Naive thymus-derived CD4-positive, alpha-beta T cell (primary cell): Measurements from ENCODE around the gene TPBGL. TPM values are rescaled to one million over a fixed set of nuclear protein-coding genes. Genes with fewer than 3 reads are reported as not detected.

Experiments used
- ATAC-seq: fragments of 150-1000 bp; cut with Tn5 transposase; 2 replicates; pipeline ENCODE4 v1.10.0; 2021; ENCODE audit warnings: mild to moderate bottlenecking, moderate library complexity
- CTCF ChIA-PET: fragments of 350-600 bp; sonication (Branson Sonifier 250); formaldehyde crosslinking; loops from one replicate; lab custom pipeline; 2021; ENCODE audit warnings: antibody characterized with exemption; lab: Charles Lee
- POLR2A ChIA-PET: fragments of 350-600 bp; sonication (Branson Sonifier 250); formaldehyde crosslinking; loops from one replicate; lab custom pipeline; 2021; ENCODE audit warnings: antibody characterized with exemption, inconsistent platforms; lab: Charles Lee
- DNase-seq, 9 donors: peaks; one replicate each; pipeline versions ENCODE4 v3.0.0 to v3.0.0-alpha.2; 2020 to 2022; ENCODE audit warnings: mixed read lengths in 1 of 9
- H3K27ac ChIP-seq: one replicate; pipeline ENCODE4 v1.7.0; 2013; ENCODE audit warnings: mild to moderate bottlenecking, low read depth, low read length, moderate library complexity
- H3K27me3 ChIP-seq, 2 donors: one replicate each; pipeline ENCODE4 v1.7.0; 2013; ENCODE audit warnings: low read length in 2 of 2, mild to moderate bottlenecking in 2 of 2, moderate library complexity in 2 of 2; ENCODE audit not compliant: control insufficient read depth in 2 of 2, insufficient read depth in 2 of 2
- H3K36me3 ChIP-seq, 3 experiments: 1 replicate in 2 of 3; 2 replicates in 1 of 3; pipeline ENCODE4 v1.7.0; 2013; ENCODE audit warnings: low read length in 3 of 3, mild to moderate bottlenecking in 3 of 3, moderate library complexity in 1 of 3; ENCODE audit not compliant: insufficient read depth in 3 of 3, control insufficient read depth in 2 of 3
- H3K4me1 ChIP-seq, 2 donors: one replicate each; pipeline ENCODE4 v1.7.0; 2013; ENCODE audit warnings: low read length in 2 of 2, mild to moderate bottlenecking in 2 of 2, moderate library complexity in 1 of 2; ENCODE audit not compliant: control insufficient read depth in 2 of 2, insufficient read depth in 2 of 2
- H3K4me3 ChIP-seq: 2 replicates; pipeline ENCODE4 v1.7.0; 2013; ENCODE audit warnings: mild to moderate bottlenecking, low read length
- H3K9me3 ChIP-seq, 3 experiments: 1 replicate in 2 of 3; 2 replicates in 1 of 3; pipeline ENCODE4 v1.7.0; 2013; ENCODE audit warnings: low read length in 3 of 3; ENCODE audit not compliant: control insufficient read depth in 2 of 3
- H3K27ac Mint-ChIP-seq, 9 donors: one replicate each; pipeline ENCODE4 v1.8.0; 2020 to 2022; ENCODE audit warnings: mixed read lengths in 9 of 9, mild to moderate bottlenecking in 8 of 9, moderate library complexity in 5 of 9, inconsistent platforms in 2 of 9
- H3K27me3 Mint-ChIP-seq, 5 donors: one replicate each; pipeline ENCODE4 v1.8.0; 2021 to 2022; ENCODE audit warnings: mixed read lengths in 5 of 5, mild to moderate bottlenecking in 1 of 5
- H3K36me3 Mint-ChIP-seq, 5 donors: one replicate each; pipeline ENCODE4 v1.8.0; 2020 to 2022; ENCODE audit warnings: mixed read lengths in 5 of 5, mild to moderate bottlenecking in 3 of 5, inconsistent platforms in 1 of 5
- H3K4me1 Mint-ChIP-seq, 7 donors: one replicate each; pipeline ENCODE4 v1.8.0; 2020 to 2022; ENCODE audit warnings: mixed read lengths in 7 of 7, mild to moderate bottlenecking in 3 of 7, inconsistent platforms in 1 of 7
- H3K4me3 Mint-ChIP-seq, 10 donors: one replicate each; pipeline ENCODE4 v1.8.0; 2020 to 2022; ENCODE audit warnings: mild to moderate bottlenecking in 10 of 10, mixed read lengths in 10 of 10, moderate library complexity in 6 of 10, inconsistent platforms in 2 of 10
- H3K9me3 Mint-ChIP-seq, 11 donors: one replicate each; pipeline ENCODE4 v1.8.0; 2020 to 2022; ENCODE audit warnings: mixed read lengths in 11 of 11, mild to moderate bottlenecking in 4 of 11, inconsistent platforms in 1 of 11, moderate library complexity in 1 of 11
- intact Hi-C, 2 donors: fragments of 100-400 bp; cut with micrococcal nuclease; formaldehyde crosslinking; loops; one replicate each; pipeline ENCODE4 v1.15.1; 2023
- polyA plus RNA-seq, 2 donors: library from polyadenylated mRNA; unstranded; fragments of 300-500 nt; fragmentation: Illumina TruSeq; gene quantifications; one replicate each; pipeline ENCODE4 v1.2.3, GENCODE V29; 2021
- total RNA-seq, 6 experiments: library from RNA in 5 of 6; stranded (reverse) in 5 of 6; gene quantifications; 1 replicate in 5 of 6; 2 replicates in 1 of 6; pipeline ENCODE4 v1.2.3 and lab custom pipeline; 2021 to 2026

The TPBGL gene
- total and polyA plus RNA-seq, 7 experiments from 2014 or later: 0.15 to 0.58 (median 0.31) TPM; not detected in 1

- peak overlapping the region in 7 of 9 donors; percentile 56 to 94 (median 86) for H3K27ac Mint-ChIP-seq
- Histone ChIP-seq H3K4me1 (peaks cover 19 to 41% of the 10 kb centered on the region in 2 donors), H3K27ac (no peak overlapping the region), H3K4me3 (no peak overlapping the region), H3K27me3 (no peaks in the 10 kb centered on the region), H3K9me3 (no peaks in the 10 kb centered on the region), H3K36me3 (peaks cover 0 to 19% (median 0%) of the 10 kb centered on the region in 3 experiments)
- DNase-seq (no peak), ATAC-seq (no peak)
- peaks cover 0 to 9% (median 0%) of the 10 kb centered on the region in 5 donors for H3K27me3 Mint-ChIP-seq
- H3K4me1 Mint-ChIP-seq: peaks cover 26 to 63% (median 54%) of the 10 kb centered on the region in 7 donors
- H3K9me3 Mint-ChIP-seq: peaks cover 0 to 5% (median 0%) of the 10 kb centered on the region in 11 donors
- H3K36me3 Mint-ChIP-seq: peaks cover 0 to 16% (median 0%) of the 10 kb centered on the region in 5 donors
- ChIA-PET CTCF (interaction anchor here (1.2 to 5.3 kb wide), 6 partner anchors 8 to 120 kb away, joined by 3 to 45 read pairs (median 14); no protein-coding TSS in a partner anchor), POLR2A (interaction anchor here (0.7 to 4.6 kb wide), 5 partner anchors 11 to 138 kb away, joined by 3 to 104 read pairs (median 3); no protein-coding TSS in a partner anchor)
- intact Hi-C loops: no loop called here
- H3K4me3 Mint-ChIP-seq: peak overlapping the region in 2 of 10 donors; percentile 48 to 79
Observed at GRCh38 chr11:75262436-75262835, 21.9 kb downstream of the TPBGL start.

GRCh38 chr11:75262961-75263852 lies 22.6 kb downstream of the TPBGL start:
- Mint-ChIP-seq H3K9me3 (peaks cover 0 to 5% (median 0%) of the 10 kb centered on the region in 11 donors), H3K4me3 (peak overlapping the region in 4 of 10 donors; percentile 19 to 55 (median 20)), H3K27me3 (peaks cover 0 to 2% (median 0%) of the 10 kb centered on the region in 5 donors), H3K27ac (peak overlapping the region in 7 of 9 donors; percentile 24 to 94 (median 84)), H3K36me3 (peaks cover 0 to 20% (median 0%) of the 10 kb centered on the region in 5 donors), H3K4me1 (peaks cover 26 to 62% (median 52%) of the 10 kb centered on the region in 7 donors)
- ChIA-PET POLR2A (interaction anchor here (1.1 to 4.6 kb wide), 3 partner anchors 11 to 137 kb away, joined by 3 to 104 read pairs (median 4); no protein-coding TSS in a partner anchor), CTCF (interaction anchor here (1.2 to 5.3 kb wide), 4 partner anchors 8 to 120 kb away, joined by 3 to 45 read pairs (median 16); no protein-coding TSS in a partner anchor)
- H3K9me3 ChIP-seq: no peaks in the 10 kb centered on the region
- ATAC-seq (no peak), DNase-seq (no peak)
- intact Hi-C loops: no loop called here
- no peaks in the 10 kb centered on the region for H3K27me3 ChIP-seq
- H3K36me3 ChIP-seq: peaks cover 0 to 19% (median 0%) of the 10 kb centered on the region in 3 experiments
- H3K4me1 ChIP-seq: peaks cover 19 to 41% of the 10 kb centered on the region in 2 donors
- H3K27ac ChIP-seq: no peak overlapping the region
- no peak overlapping the region for H3K4me3 ChIP-seq

- Mint-ChIP-seq H3K27me3 (peaks cover 0 to 2% (median 0%) of the 10 kb centered on the region in 5 donors), H3K27ac (peak overlapping the region; percentile 18 to 87 (median 59)), H3K9me3 (peaks cover 0 to 5% (median 0%) of the 10 kb centered on the region in 11 donors), H3K4me3 (peak overlapping the region in 6 of 10 donors; percentile 9 to 55 (median 20)), H3K36me3 (peaks cover 0 to 20% (median 0%) of the 10 kb centered on the region in 5 donors), H3K4me1 (peaks cover 26 to 62% (median 52%) of the 10 kb centered on the region in 7 donors)
- ATAC-seq: peak; percentile 35
- Histone ChIP-seq H3K9me3 (no peaks in the 10 kb centered on the region), H3K27me3 (no peaks in the 10 kb centered on the region), H3K4me1 (peaks cover 19 to 41% of the 10 kb centered on the region in 2 donors), H3K4me3 (no peak overlapping the region), H3K27ac (peak overlapping the region; percentile 33), H3K36me3 (peaks cover 0 to 19% (median 0%) of the 10 kb centered on the region in 3 experiments)
- intact Hi-C loops: no loop called here
- DNase-seq: no peak
- CTCF ChIA-PET: interaction anchor here (4.4 to 5.3 kb wide), 2 partner anchors 7 to 13 kb away, joined by 19 to 45 read pairs; no protein-coding TSS in a partner anchor
- POLR2A ChIA-PET: interaction anchor here (4.6 kb wide), 1 partner anchor 10 kb away, joined by 104 read pairs; no protein-coding TSS in a partner anchor
Observed at GRCh38 chr11:75263944-75264349, 23.4 kb downstream of the TPBGL start.

- H3K4me1 Mint-ChIP-seq: peaks cover 26 to 61% (median 51%) of the 10 kb centered on the region in 7 donors
Observed at GRCh38 chr11:75264356-75264755, 23.8 kb downstream of the TPBGL start.

GRCh38 chr11:75264971-75265370 lies 24.4 kb downstream of the TPBGL start:
- H3K27ac Mint-ChIP-seq: peak overlapping the region in 8 of 9 donors; percentile 18 to 87 (median 82)
- peaks cover 0 to 20% (median 0%) of the 10 kb centered on the region in 5 donors for H3K36me3 Mint-ChIP-seq
- H3K9me3 Mint-ChIP-seq: peaks cover 0 to 2% (median 0%) of the 10 kb centered on the region in 11 donors
- Histone ChIP-seq H3K4me1 (peaks cover 19 to 35% of the 10 kb centered on the region in 2 donors), H3K36me3 (peaks cover 0 to 27% (median 0%) of the 10 kb centered on the region in 3 experiments), H3K27ac (peak overlapping the region; percentile 18), H3K9me3 (no peaks in the 10 kb centered on the region), H3K4me3 (no peak overlapping the region), H3K27me3 (no peaks in the 10 kb centered on the region)
- no peaks in the 10 kb centered on the region for H3K27me3 Mint-ChIP-seq
- H3K4me3 Mint-ChIP-seq: no peak overlapping the region
- ChIA-PET CTCF (interaction anchor here (1.0 to 5.3 kb wide), 3 partner anchors 9 to 14 kb away, joined by 3 to 45 read pairs (median 5); no protein-coding TSS in a partner anchor), POLR2A (interaction anchor here (0.6 to 4.6 kb wide), 2 partner anchors 9 kb away, joined by 3 to 104 read pairs; no protein-coding TSS in a partner anchor)
- intact Hi-C loops: no loop called here
- H3K4me1 Mint-ChIP-seq: peaks cover 26 to 55% (median 45%) of the 10 kb centered on the region in 7 donors
- DNase-seq (no peak), ATAC-seq (no peak)

More at GRCh38 chr11:75264356-75264755, 23.8 kb downstream of the TPBGL start:
- CTCF ChIA-PET: interaction anchor here (1.3 to 5.3 kb wide), 2 partner anchors 9 to 14 kb away, joined by 3 to 45 read pairs; no protein-coding TSS in a partner anchor
- Mint-ChIP-seq H3K4me3 (peak overlapping the region in 3 of 10 donors; percentile 15 to 55 (median 29)), H3K27me3 (peaks cover 0 to 2% (median 0%) of the 10 kb centered on the region in 5 donors), H3K9me3 (peaks cover 0 to 5% (median 0%) of the 10 kb centered on the region in 11 donors), H3K27ac (peak overlapping the region; percentile 18 to 87 (median 79)), H3K36me3 (peaks cover 0 to 20% (median 0%) of the 10 kb centered on the region in 5 donors)
- Histone ChIP-seq H3K36me3 (peaks cover 0 to 21% (median 0%) of the 10 kb centered on the region in 3 experiments), H3K4me3 (no peak overlapping the region), H3K4me1 (peaks cover 19 to 41% of the 10 kb centered on the region in 2 donors), H3K9me3 (no peaks in the 10 kb centered on the region), H3K27me3 (no peaks in the 10 kb centered on the region), H3K27ac (peak overlapping the region; percentile 33)
- POLR2A ChIA-PET: interaction anchor here (4.6 kb wide), 1 partner anchor 9 kb away, joined by 104 read pairs; no protein-coding TSS in a partner anchor
- DNase-seq (no peak), ATAC-seq (no peak)
- intact Hi-C loops: no loop called here
